ENCODE data around the gene AP3S2. TPM values are rescaled to one million over a fixed set of nuclear protein-coding genes. Genes with fewer than 3 reads are reported as not detected.

Gene AP3S2
- total and polyA plus RNA-seq, 2 of the 13 experiments (the other 11 are each of a cell fraction or from before 2014, with no cell fraction given) = 17.6 to 44.4 TPM

- ATAC-seq (no peak; the same call in 2 of the 3 replicates), DNase-seq (ENCODE audit: low spot score) (no peak), FAIRE-seq (no peak)
- Histone ChIP-seq H4K20me1 (ENCODE audit: insufficient read depth, low read length) (no peaks in the 10 kb centered on the region), H3K27ac (ENCODE audit: extremely low read length, insufficient read depth, low read length) (no peak overlapping the region), H3K9ac (ENCODE audit: insufficient read depth, low read depth, low read length) (no peak overlapping the region), H3K4me2 (ENCODE audit: low read depth, low read length) (no peak overlapping the region), H3K79me2 (ENCODE audit: insufficient read depth, low read length) (no peaks in the 10 kb centered on the region), H3K36me3 (replicated peaks in 1 of 2; ENCODE audit: control insufficient read depth in 1 of 2, insufficient read depth in 2 of 2, low read length in 2 of 2) (no peaks in the 10 kb centered on the region), H3K4me3 (replicated peaks in 1 of 3; ENCODE audit: insufficient read depth in 1 of 3, low read depth in 2 of 3, low read length in 3 of 3) (no peak overlapping the region), H3K4me1 (ENCODE audit: insufficient read depth, low read length) (no peaks in the 10 kb centered on the region), H3K27me3 (ENCODE audit: control insufficient read depth in 1 of 2, insufficient read depth in 2 of 2, low read length in 2 of 2) (peaks cover 0 to 22% of the 10 kb centered on the region in 2 experiments; a peak in 3 of 5 replicates), H2AFZ (ENCODE audit: low read length) (no peak overlapping the region), H3K9me3 (ENCODE audit: low read length) (no peaks in the 10 kb centered on the region)
- TF ChIP-seq SP4 (CRISPR knock-in tag; IDR thresholded peaks at IDR 0.05) (no peak), SYNCRIP (IDR thresholded peaks at IDR 0.05; ENCODE audit: insufficient read depth, low read depth, low read length) (no peak), ZNF670 (CRISPR knock-in tag; IDR thresholded peaks at IDR 0.05; ENCODE audit: borderline replicate concordance) (no peak), KMT2A (CRISPR knock-in tag; IDR thresholded peaks at IDR 0.05) (no peak), CHCHD3 (CRISPR knock-in tag; IDR thresholded peaks at IDR 0.05) (no peak), RELA (CRISPR knock-in tag; IDR thresholded peaks at IDR 0.05) (no peak), RBM39 (IDR thresholded peaks at IDR 0.05; ENCODE audit: low read depth, low read length, poor library complexity, severe bottlenecking) (no peak), ZSCAN22 (CRISPR knock-in tag; IDR thresholded peaks at IDR 0.05) (no peak), E2F1 (CRISPR knock-in tag; IDR thresholded peaks at IDR 0.05) (no peak), SALL2 (CRISPR knock-in tag; IDR thresholded peaks at IDR 0.05) (no peak), ZMYM4 (CRISPR knock-in tag; IDR thresholded peaks at IDR 0.05) (no peak), ZSCAN20 (CRISPR knock-in tag; IDR thresholded peaks at IDR 0.05; ENCODE audit: borderline replicate concordance) (no peak)
- TF ChIP-seq, protein P1, sequence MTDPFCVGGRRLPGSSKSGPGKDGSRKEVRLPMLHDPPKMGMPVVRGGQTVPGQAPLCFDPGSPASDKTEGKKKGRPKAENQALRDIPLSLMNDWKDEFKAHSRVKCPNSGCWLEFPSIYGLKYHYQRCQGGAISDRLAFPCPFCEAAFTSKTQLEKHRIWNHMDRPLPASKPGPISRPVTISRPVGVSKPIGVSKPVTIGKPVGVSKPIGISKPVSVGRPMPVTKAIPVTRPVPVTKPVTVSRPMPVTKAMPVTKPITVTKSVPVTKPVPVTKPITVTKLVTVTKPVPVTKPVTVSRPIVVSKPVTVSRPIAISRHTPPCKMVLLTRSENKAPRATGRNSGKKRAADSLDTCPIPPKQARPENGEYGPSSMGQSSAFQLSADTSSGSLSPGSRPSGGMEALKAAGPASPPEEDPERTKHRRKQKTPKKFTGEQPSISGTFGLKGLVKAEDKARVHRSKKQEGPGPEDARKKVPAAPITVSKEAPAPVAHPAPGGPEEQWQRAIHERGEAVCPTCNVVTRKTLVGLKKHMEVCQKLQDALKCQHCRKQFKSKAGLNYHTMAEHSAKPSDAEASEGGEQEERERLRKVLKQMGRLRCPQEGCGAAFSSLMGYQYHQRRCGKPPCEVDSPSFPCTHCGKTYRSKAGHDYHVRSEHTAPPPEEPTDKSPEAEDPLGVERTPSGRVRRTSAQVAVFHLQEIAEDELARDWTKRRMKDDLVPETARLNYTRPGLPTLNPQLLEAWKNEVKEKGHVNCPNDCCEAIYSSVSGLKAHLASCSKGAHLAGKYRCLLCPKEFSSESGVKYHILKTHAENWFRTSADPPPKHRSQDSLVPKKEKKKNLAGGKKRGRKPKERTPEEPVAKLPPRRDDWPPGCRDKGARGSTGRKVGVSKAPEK (CRISPR knock-in tag; IDR thresholded peaks at IDR 0.05; ENCODE audit: borderline replicate concordance) = no peak
- TF ChIP-seq, protein P2, sequence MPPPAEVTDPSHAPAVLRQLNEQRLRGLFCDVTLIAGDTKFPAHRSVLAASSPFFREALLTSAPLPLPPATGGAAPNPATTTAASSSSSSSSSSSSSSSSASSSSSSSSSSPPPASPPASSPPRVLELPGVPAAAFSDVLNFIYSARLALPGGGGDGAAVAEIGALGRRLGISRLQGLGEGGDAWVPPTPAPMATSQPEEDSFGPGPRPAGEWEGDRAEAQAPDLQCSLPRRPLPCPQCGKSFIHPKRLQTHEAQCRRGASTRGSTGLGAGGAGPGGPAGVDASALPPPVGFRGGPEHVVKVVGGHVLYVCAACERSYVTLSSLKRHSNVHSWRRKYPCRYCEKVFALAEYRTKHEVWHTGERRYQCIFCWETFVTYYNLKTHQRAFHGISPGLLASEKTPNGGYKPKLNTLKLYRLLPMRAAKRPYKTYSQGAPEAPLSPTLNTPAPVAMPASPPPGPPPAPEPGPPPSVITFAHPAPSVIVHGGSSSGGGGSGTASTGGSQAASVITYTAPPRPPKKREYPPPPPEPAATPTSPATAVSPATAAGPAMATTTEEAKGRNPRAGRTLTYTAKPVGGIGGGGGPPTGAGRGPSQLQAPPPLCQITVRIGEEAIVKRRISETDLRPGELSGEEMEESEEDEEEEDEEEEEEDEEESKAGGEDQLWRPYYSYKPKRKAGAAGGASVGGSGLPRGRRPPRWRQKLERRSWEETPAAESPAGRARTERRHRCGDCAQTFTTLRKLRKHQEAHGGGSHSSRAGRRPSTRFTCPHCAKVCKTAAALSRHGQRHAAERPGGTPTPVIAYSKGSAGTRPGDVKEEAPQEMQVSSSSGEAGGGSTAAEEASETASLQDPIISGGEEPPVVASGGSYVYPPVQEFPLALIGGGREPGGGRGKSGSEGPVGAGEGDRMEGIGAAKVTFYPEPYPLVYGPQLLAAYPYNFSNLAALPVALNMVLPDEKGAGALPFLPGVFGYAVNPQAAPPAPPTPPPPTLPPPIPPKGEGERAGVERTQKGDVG (CRISPR knock-in tag; IDR thresholded peaks at IDR 0.05; ENCODE audit: borderline replicate concordance) = no peak
- BruUV-seq (replicated peaks) = no TSS peak
- CTCF ChIA-PET (ENCODE audit: low intra/inter-chr PET ratio, low total read pairs) = no interaction called here
- POLR2A ChIA-PET = no interaction called here
- in situ Hi-C loops (cut with HindIII; ENCODE audit: extremely low pct_ligation_motif_present, low pct_unique_long_range_greater_than_20kb) = no loop called here
- intact Hi-C loops (cut with micrococcal nuclease; ENCODE audit: unreplicated experiment) = no loop called here
- 59% methylated on average over 8 of the region's 8 CpGs for WGBS (ENCODE audit: low lambda C conversion rate)
These were observed 42.4 kb upstream of the AP3S2 start for GRCh38 chr15:89936051-89936785.

Data from HepG2 (cell line).